Activated naive CD4-positive, alpha-beta T cell treated with anti-CD3 and anti-CD28 coated beads, Interleukin-2, amount 10 ng/mL, durations not matched to agents 7 days and 5 days (primary cell): ENCODE measurements around the gene PDS5B.

Experiments
- CTCF ChIA-PET: fragments of 350-600 bp; sonication (Branson Sonifier 250); formaldehyde crosslinking; loops from one replicate; lab custom pipeline; 2021; ENCODE audit warnings: antibody characterized with exemption; lab: Charles Lee
- DNase-seq: peaks from one replicate; pipeline ENCODE4 v3.0.0-alpha.2; 2020
- H3K27ac Mint-ChIP-seq: one replicate; pipeline ENCODE4 v1.8.0; 2021; ENCODE audit warnings: mild to moderate bottlenecking, moderate library complexity, mixed read lengths
- H3K27me3 Mint-ChIP-seq: one replicate; pipeline ENCODE4 v1.8.0; 2021; ENCODE audit warnings: mild to moderate bottlenecking, mixed read lengths
- H3K36me3 Mint-ChIP-seq: one replicate; pipeline ENCODE4 v1.8.0; 2021; ENCODE audit warnings: mixed read lengths
- H3K4me1 Mint-ChIP-seq: one replicate; pipeline ENCODE4 v1.8.0; 2021; ENCODE audit warnings: mixed read lengths
- H3K4me3 Mint-ChIP-seq: one replicate; pipeline ENCODE4 v1.8.0; 2021; ENCODE audit warnings: mild to moderate bottlenecking, moderate library complexity, mixed read lengths
- H3K9me3 Mint-ChIP-seq: one replicate; pipeline ENCODE4 v1.8.0; 2021; ENCODE audit warnings: mixed read lengths

Gene PDS5B

DNA sequence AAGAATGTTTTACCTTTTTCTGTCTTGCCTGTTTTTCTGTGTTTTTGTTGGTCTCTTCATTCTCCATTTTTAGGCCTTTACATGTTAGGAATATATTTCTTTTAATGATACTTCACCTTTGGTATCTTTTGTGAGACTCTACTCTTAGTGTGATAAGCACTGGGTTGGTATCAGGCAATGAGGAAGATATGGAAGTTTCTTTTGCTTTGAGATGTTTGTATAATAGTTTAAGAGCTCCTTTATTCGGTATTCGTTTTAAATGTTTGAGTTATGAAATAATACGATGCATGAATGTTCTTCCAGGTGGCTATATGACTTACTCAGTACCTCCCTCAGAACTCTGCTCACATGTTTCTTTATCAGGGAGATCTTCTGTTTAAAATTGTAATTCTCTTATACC is 144.8 kb downstream of the PDS5B start:
- no peak for DNase-seq
- Mint-ChIP-seq H3K27me3 (no peaks in the 10 kb centered on the region), H3K9me3 (peaks cover 10% of the 10 kb centered on the region), H3K4me3 (no peak overlapping the region), H3K27ac (no peak overlapping the region), H3K36me3 (peaks cover 50% of the 10 kb centered on the region), H3K4me1 (peaks cover 42% of the 10 kb centered on the region)
- CTCF ChIA-PET: no interaction called here

GRCh38 chr13:32731576-32731975 is 145.3 kb downstream of the PDS5B start:
- Mint-ChIP-seq H3K27me3 (no peaks in the 10 kb centered on the region), H3K36me3 (peaks cover 47% of the 10 kb centered on the region)

DNA sequence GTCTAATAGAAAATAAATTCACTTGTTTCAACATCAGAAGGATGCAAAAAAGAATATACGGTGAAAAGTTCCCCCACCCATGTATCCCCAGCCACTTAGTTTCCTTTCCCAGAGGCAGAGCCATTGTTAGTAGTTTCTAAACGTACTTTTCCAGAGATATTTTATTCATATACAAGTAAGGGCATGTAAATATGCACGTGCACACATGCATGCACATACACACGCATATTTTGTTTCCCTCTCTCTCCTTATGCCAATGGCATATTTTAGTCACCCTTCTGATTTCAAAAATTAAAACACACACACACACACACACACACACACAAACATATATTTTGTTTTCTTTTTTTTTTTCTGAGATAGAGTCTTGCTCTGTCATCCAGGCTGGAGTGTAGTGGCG is 147.4 kb downstream of the PDS5B start:
- CTCF ChIA-PET: no interaction called here
- Mint-ChIP-seq H3K4me3 (no peak overlapping the region), H3K9me3 (peaks cover 10% of the 10 kb centered on the region), H3K36me3 (peaks cover 42% of the 10 kb centered on the region), H3K4me1 (peaks cover 64% of the 10 kb centered on the region), H3K27me3 (no peaks in the 10 kb centered on the region), H3K27ac (no peak overlapping the region)
- DNase-seq: no peak

More at GRCh38 chr13:32731576-32731975, 145.3 kb downstream of the PDS5B start:
- CTCF ChIA-PET: no interaction called here
- H3K9me3 Mint-ChIP-seq: peaks cover 10% of the 10 kb centered on the region
- H3K4me1 Mint-ChIP-seq: peaks cover 47% of the 10 kb centered on the region
- no peak overlapping the region for H3K4me3 Mint-ChIP-seq
- no peak overlapping the region for H3K27ac Mint-ChIP-seq
- DNase-seq: no peak

- Mint-ChIP-seq H3K9me3 (peaks cover 8% of the 10 kb centered on the region), H3K27ac (no peak overlapping the region), H3K27me3 (no peaks in the 10 kb centered on the region), H3K4me1 (peaks cover 66% of the 10 kb centered on the region), H3K4me3 (no peak overlapping the region), H3K36me3 (peaks cover 42% of the 10 kb centered on the region)
- CTCF ChIA-PET: interaction anchor here (0.7 kb wide), 1 partner anchor 9 kb away, joined by 3 read pairs; no protein-coding TSS in a partner anchor
- no peak for DNase-seq
Observed at GRCh38 chr13:32734511-32734910, 148.3 kb downstream of the PDS5B start.

- no peaks in the 10 kb centered on the region for H3K27me3 Mint-ChIP-seq
- H3K4me3 Mint-ChIP-seq: no peak overlapping the region
- CTCF ChIA-PET: no interaction called here
- peaks cover 39% of the 10 kb centered on the region for H3K36me3 Mint-ChIP-seq
- DNase-seq: no peak
- peaks cover 58% of the 10 kb centered on the region for H3K4me1 Mint-ChIP-seq
- peak overlapping the region; percentile 97 for H3K27ac Mint-ChIP-seq
- no peaks in the 10 kb centered on the region for H3K9me3 Mint-ChIP-seq
Observed at GRCh38 chr13:32735859-32736258, 149.6 kb downstream of the PDS5B start.

DNA sequence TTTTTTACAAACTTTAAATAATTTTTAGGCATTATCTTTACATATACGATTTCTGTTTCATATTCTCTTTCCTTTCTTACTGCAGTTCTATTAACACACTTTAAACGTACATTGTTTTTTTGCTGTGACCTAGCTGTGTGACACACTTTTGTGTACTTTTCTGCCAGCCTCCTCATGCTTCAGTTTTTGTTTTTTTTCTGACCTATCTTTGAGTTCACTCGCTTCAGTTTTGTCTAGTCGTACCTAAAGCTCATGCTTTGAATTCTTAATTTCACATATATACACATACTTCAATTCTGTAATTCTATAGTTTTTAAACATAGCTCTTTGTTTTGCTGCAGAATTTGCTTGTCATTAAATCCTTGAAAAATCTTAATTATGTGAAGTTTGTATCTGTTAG is 150.4 kb downstream of the PDS5B start:
- H3K9me3 Mint-ChIP-seq: no peaks in the 10 kb centered on the region
- peak overlapping the region; percentile 97 for H3K27ac Mint-ChIP-seq
- peaks cover 51% of the 10 kb centered on the region for H3K4me1 Mint-ChIP-seq
- DNase-seq: no peak
- H3K27me3 Mint-ChIP-seq: no peaks in the 10 kb centered on the region
- CTCF ChIA-PET: interaction anchor here (1.2 to 1.8 kb wide), 4 partner anchors 9 to 169 kb away, joined by 3 to 6 read pairs (median 4); no protein-coding TSS in a partner anchor
- peaks cover 39% of the 10 kb centered on the region for H3K36me3 Mint-ChIP-seq
- H3K4me3 Mint-ChIP-seq: peak overlapping the region; percentile 76

GRCh38 chr13:32737111-32737571 is 150.9 kb downstream of the PDS5B start:
- DNase-seq: no peak
- H3K4me3 Mint-ChIP-seq: peak overlapping the region; percentile 76

GRCh38 chr13:32737679-32738078 is 151.4 kb downstream of the PDS5B start:
- H3K27ac Mint-ChIP-seq: peak overlapping the region; percentile 97
- CTCF ChIA-PET: interaction anchor here (1.2 to 1.8 kb wide), 3 partner anchors 10 to 54 kb away, joined by 3 to 6 read pairs (median 4); no protein-coding TSS in a partner anchor
- H3K9me3 Mint-ChIP-seq: no peaks in the 10 kb centered on the region

More at GRCh38 chr13:32737111-32737571, 150.9 kb downstream of the PDS5B start:
- Mint-ChIP-seq H3K36me3 (peaks cover 40% of the 10 kb centered on the region), H3K4me1 (peaks cover 46% of the 10 kb centered on the region), H3K27ac (peak overlapping the region; percentile 97), H3K9me3 (no peaks in the 10 kb centered on the region), H3K27me3 (no peaks in the 10 kb centered on the region)
- CTCF ChIA-PET: interaction anchor here (1.2 to 1.8 kb wide), 4 partner anchors 10 to 169 kb away, joined by 3 to 6 read pairs (median 4); no protein-coding TSS in a partner anchor

DNA sequence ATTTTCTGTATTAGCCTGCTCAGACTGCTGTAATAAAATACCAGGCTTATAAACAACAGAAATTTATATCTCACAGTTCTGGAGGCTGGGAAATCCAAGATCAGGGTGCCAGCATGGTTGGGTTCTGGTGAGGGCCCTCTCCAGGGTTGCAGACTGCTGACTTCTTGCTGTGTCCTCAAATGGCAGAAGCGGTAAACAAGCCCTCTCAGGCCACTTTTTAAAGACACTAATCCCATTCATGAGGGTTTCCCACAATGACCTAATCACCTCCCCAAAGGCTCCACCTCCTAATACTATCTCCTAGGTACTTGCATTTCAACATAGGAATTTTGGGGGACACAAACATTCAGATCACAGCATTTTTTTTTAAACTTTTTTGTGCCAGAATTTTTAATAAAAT is 159.3 kb downstream of the PDS5B start:
- H3K4me1 Mint-ChIP-seq: no peaks in the 10 kb centered on the region
- peaks cover 42% of the 10 kb centered on the region for H3K36me3 Mint-ChIP-seq
- H3K9me3 Mint-ChIP-seq: no peaks in the 10 kb centered on the region
- H3K4me3 Mint-ChIP-seq: no peak overlapping the region
- H3K27me3 Mint-ChIP-seq: no peaks in the 10 kb centered on the region
- no peak overlapping the region for H3K27ac Mint-ChIP-seq
- no peak for DNase-seq
- CTCF ChIA-PET: no interaction called here

More at GRCh38 chr13:32737679-32738078, 151.4 kb downstream of the PDS5B start:
- no peak for DNase-seq
- H3K4me3 Mint-ChIP-seq: peak overlapping the region; percentile 76
- peaks cover 40% of the 10 kb centered on the region for H3K36me3 Mint-ChIP-seq
- peaks cover 46% of the 10 kb centered on the region for H3K4me1 Mint-ChIP-seq
- no peaks in the 10 kb centered on the region for H3K27me3 Mint-ChIP-seq

DNA sequence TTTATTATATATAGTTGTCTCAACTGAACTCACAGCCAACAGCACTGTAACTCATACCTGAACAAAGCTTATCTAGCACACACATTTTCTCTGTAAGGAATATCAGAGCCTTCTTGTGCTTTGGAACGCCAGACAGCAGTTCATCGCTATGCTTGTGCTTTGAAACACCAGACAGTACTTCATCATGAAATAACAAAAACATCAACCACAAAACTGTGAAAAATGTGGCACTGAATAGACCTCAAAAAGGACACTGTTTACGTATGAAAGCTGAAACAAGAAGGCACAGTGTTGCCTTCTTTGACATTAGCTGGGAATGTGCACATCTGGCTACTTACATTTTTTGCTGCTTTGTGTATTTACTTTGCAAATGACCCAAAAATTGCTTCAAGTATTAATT is 160.2 kb downstream of the PDS5B start:
- Mint-ChIP-seq H3K27me3 (no peaks in the 10 kb centered on the region), H3K9me3 (no peaks in the 10 kb centered on the region), H3K4me3 (no peak overlapping the region), H3K27ac (no peak overlapping the region), H3K36me3 (peaks cover 48% of the 10 kb centered on the region), H3K4me1 (no peaks in the 10 kb centered on the region)
- CTCF ChIA-PET: no interaction called here
- DNase-seq: no peak

- Mint-ChIP-seq H3K27ac (no peak overlapping the region), H3K4me1 (no peaks in the 10 kb centered on the region), H3K36me3 (peaks cover 48% of the 10 kb centered on the region), H3K27me3 (no peaks in the 10 kb centered on the region), H3K4me3 (no peak overlapping the region), H3K9me3 (no peaks in the 10 kb centered on the region)
- no peak for DNase-seq
- CTCF ChIA-PET: no interaction called here
Observed at GRCh38 chr13:32748305-32748704, 162.1 kb downstream of the PDS5B start.

- H3K27ac Mint-ChIP-seq: no peak overlapping the region
- peaks cover 53% of the 10 kb centered on the region for H3K36me3 Mint-ChIP-seq
- DNase-seq: no peak
- no peaks in the 10 kb centered on the region for H3K9me3 Mint-ChIP-seq
- no peaks in the 10 kb centered on the region for H3K27me3 Mint-ChIP-seq
- CTCF ChIA-PET: no interaction called here
- H3K4me3 Mint-ChIP-seq: no peak overlapping the region
- H3K4me1 Mint-ChIP-seq: no peaks in the 10 kb centered on the region
Observed at GRCh38 chr13:32751340-32751739, 165.1 kb downstream of the PDS5B start.

GRCh38 chr13:32752311-32752710 is 166.1 kb downstream of the PDS5B start:
- no peak overlapping the region for H3K27ac Mint-ChIP-seq
- no peaks in the 10 kb centered on the region for H3K27me3 Mint-ChIP-seq
- CTCF ChIA-PET: no interaction called here
- DNase-seq: no peak
- peaks cover 50% of the 10 kb centered on the region for H3K36me3 Mint-ChIP-seq
- no peaks in the 10 kb centered on the region for H3K4me1 Mint-ChIP-seq
- no peak overlapping the region for H3K4me3 Mint-ChIP-seq
- H3K9me3 Mint-ChIP-seq: no peaks in the 10 kb centered on the region

GRCh38 chr13:32752997-32753606 is 166.8 kb downstream of the PDS5B start:
- peaks cover 51% of the 10 kb centered on the region for H3K36me3 Mint-ChIP-seq
- H3K9me3 Mint-ChIP-seq: no peaks in the 10 kb centered on the region
- DNase-seq: no peak
- CTCF ChIA-PET: no interaction called here
- H3K27ac Mint-ChIP-seq: no peak overlapping the region
- no peaks in the 10 kb centered on the region for H3K4me1 Mint-ChIP-seq
- no peaks in the 10 kb centered on the region for H3K27me3 Mint-ChIP-seq
- no peak overlapping the region for H3K4me3 Mint-ChIP-seq

- H3K9me3 Mint-ChIP-seq: no peaks in the 10 kb centered on the region
- no peak overlapping the region for H3K4me3 Mint-ChIP-seq
- H3K36me3 Mint-ChIP-seq: peaks cover 50% of the 10 kb centered on the region
- CTCF ChIA-PET: interaction anchor here (0.9 kb wide), 1 partner anchor 36 kb away, joined by 3 read pairs; no protein-coding TSS in a partner anchor
- no peak overlapping the region for H3K27ac Mint-ChIP-seq
- H3K27me3 Mint-ChIP-seq: no peaks in the 10 kb centered on the region
- DNase-seq: no peak
- no peaks in the 10 kb centered on the region for H3K4me1 Mint-ChIP-seq
Observed at GRCh38 chr13:32754179-32754578, 167.9 kb downstream of the PDS5B start.
